HG02759 (cell line): ENCODE results near the gene ANXA8L1.
A peak's percentile ranks its signal among the peaks of the same experiment; 100 is the strongest.
"Not testable (repeated sequence)": the region's sequence is repeated elsewhere in the genome, so short reads cannot be mapped to it uniquely, and the experiment has no call there.

Experiments used
- ATAC-seq: cut with Tn5 transposase; IDR thresholded peaks from one replicate; pipeline ENCODE4 v1.9.1; 2021; ENCODE audit warnings: mild to moderate bottlenecking, moderate library complexity; ENCODE audit not compliant: unreplicated experiment

Gene ANXA8L1

GRCh38 chr10:46375406-46375805 lies at the start of gene ANXA8L1:
ANXA8L1 (plus strand) TSS chr10:46375776; CDS start chr10:46375852, 76 bp downstream.
- ATAC-seq, result not testable (repeated sequence)

- ATAC-seq, result no peak
Measured at GRCh38 chr10:46326066-46326465, 49.5 kb upstream of the ANXA8L1 start.

DNA sequence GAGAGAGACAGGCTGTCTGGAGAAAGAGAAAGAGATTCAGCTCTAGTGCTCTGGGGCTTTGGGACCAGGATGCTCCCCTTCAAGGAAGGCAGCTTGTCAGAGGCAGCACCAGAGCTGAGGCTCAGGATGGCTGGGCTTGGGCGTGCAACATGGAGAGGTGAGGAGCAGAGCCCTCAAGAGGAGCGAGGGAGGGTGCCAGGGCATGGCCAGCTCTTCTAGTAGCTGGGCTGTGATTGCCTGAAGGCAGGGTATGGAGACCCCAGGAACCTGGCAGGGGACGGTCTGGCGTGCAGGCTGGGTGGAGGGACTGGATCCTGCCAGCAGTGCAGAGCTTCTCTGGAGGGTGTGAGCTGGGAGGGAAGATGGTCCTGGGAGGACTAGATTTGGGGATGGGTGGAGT lies 48.6 kb upstream of the ANXA8L1 start:
- no peak for ATAC-seq

DNA sequence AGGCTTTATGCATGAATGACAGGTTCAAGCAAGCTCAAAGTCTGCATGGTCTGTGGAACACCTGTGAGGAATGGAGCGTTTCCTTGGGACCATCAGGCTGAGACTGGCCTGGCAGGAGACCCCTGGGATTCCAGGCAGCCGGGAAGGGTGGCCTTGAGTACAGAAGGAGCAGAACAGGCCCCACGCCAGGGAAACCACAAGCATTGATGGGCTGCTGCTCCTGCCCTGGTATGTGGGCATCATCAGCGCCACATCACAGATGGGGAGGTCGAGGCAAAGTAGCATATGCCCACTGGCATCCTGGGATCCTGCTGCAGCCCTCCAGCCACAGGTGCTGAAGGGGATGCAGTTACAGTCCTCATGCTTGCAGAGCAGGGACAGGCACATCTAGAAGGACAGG lies 47.9 kb upstream of the ANXA8L1 start:
- no peak for ATAC-seq

DNA sequence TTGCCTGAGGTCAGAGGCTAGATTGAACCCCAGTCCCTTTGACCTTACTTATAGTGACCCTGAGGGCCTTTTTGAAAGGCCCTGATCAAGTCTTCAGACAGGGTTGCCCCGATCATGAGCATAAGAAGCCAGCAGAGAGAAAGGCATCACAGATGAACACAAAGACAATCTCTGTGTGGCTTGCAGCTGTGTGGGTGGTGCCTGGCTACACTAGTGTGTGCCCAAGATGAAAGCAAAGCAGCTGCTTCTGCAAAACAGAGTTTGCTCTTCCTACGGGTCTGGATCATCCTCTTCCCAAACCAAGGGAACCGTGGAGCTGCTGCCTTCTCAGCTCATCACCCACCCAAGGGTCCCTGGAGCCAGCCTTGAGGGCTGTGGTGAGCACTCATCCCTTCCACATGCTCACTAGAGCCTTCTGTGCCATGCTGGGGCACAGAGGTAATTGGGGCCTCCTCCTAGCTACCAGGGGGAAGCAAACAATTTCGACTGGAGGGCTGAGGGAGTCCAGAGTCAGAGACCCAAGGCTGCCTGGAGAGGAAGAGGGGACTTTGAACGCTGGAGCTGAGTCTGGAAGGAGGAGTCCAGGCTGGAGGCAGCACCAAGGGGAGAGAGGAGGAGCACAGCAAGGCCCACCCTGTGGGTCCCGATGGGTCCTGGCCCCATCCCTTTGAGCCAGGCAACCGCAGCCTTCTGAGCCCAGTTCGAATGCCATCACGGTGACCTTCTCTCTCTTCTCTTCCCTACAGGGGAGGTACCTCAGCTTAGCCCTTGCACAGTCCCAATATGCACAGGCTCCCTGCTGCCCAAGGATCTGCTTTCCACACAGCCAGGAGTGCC lies 46.5 kb upstream of the ANXA8L1 start:
- no peak for ATAC-seq

DNA sequence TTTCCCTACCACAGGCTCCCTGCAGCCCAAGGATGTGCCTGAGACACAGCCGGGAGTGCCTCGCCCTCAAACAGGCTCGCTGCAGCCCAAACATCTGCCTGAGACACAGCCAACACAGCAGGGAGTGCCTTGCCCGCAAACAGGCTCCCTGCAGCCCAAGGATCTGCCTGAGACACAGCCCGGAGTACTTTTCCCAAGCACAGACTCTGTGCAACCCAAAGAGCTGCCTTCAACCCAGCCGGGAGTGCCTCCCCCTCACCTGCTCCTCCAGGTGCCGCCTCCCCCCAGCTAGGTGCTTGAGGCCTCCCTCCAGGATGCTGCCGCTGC lies 45.9 kb upstream of the ANXA8L1 start:
- no peak for ATAC-seq

- ATAC-seq, result no peak
Measured at GRCh38 chr10:46330894-46331293, 44.7 kb upstream of the ANXA8L1 start.

DNA sequence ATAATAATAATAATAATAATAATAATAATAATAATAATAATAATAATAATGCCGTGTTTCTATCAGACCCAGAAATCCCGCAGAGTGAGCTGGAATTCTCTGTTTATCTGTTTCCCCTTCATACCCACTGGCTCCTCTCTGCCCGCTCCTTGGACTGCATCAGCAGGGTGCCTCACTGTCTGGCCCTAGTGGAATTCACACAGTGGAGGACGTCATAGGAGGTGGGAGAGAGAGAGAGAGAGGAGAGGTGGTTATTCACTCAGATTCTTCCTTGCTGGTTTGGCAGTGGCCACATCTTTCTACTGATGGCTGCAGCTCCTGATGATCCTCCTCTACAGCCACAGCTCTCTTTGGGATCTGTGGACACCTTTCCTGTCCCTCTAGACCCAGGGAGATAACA lies 10.1 kb upstream of the ANXA8L1 start:
- not testable (repeated sequence) for ATAC-seq

GRCh38 chr10:46367209-46367608 lies 8.4 kb upstream of the ANXA8L1 start:
- ATAC-seq, result not testable (repeated sequence)

DNA sequence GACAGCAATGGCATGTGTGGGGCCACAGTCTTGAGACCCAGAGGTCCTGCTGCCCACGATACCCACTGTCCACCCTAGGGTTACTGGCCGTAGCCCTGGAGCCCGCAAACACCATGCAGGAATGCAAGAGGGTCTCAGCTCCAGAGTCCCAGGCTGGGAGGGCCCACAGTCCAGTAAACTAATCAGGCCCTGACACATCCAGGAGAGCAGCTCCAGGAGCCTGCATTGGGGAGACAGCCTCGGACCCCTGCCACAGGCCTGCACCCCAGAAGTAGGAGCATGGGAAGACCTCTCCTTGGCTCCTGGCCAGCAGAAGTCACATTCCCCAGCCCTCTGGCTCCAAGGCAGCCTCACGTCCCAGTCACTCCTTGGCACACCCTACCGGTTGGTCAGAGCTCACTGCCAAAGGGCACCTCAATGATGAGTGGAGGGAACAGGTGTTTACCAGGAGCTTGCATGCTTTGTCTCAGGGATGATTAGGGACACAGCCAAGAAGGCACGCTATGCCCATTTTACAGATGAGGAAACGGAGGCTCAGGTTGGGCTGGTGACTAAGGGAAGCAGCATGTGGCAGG lies 7.8 kb upstream of the ANXA8L1 start:
- not testable (repeated sequence) for ATAC-seq

DNA sequence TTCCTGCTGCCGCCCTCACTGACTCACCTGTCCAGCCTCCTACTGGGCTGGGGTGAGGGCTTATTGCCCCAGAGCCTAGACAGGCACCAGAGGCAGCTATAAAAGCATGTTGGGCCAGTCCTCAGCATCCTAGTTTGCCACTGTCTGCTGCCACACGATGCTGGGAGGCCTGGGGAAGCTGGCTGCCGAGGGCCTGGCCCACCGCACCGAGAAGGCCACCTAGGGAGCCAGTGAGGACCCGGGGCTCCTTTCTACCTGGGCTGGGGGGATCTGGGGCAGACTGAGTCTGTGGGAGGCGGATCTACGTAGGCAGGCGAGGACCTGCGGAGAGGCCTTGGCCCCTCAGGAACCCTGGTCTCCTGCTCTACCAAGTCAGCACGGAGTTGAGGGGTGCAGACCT lies 6.6 kb upstream of the ANXA8L1 start:
- not testable (repeated sequence) for ATAC-seq

GRCh38 chr10:46374410-46374809 lies 1.2 kb upstream of the ANXA8L1 start:
- not testable (repeated sequence) for ATAC-seq

DNA sequence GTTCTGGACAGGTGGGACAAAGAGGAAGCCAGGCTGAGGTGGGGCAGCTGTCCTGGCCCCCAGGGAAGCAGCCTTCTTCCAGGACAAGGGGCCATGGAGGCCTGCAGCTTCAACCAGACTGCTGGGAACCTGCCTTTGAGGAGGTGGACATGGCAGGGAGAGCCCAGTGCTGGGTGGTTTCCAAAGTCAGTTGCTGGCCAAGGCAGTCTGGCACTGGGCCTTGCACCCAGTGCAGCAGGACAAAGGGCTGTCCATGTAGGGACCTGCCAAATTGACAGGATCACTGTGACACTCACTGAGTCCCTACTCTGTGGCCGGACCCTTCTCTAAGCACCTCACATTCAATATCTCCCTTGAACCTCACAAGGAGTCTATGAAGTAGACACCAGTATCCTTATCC lies 1.4 kb downstream of the ANXA8L1 start:
- ATAC-seq, result not testable (repeated sequence)

DNA sequence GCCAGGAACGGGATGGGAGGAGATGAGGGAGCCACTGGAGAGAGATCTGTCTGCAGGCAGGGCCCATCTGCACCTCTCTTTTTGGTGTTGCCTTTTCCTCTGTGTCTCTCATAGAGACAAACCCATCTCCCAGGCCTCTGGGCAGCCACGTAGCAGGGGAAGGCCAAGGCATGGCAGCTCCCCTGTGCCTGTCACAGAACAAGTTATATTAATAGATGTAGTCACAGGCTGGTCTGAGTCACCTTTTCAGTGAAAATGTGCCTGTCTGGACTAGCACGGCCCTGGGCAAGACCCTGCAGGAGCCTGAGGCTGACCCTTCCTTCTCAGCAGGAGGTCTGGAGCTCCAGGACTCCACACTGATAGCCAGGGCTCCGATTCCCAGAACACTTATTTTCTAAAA lies 2.1 kb downstream of the ANXA8L1 start:
- ATAC-seq, result not testable (repeated sequence)

- ATAC-seq, result not testable (repeated sequence)
Measured at GRCh38 chr10:46378108-46378507, 2.5 kb downstream of the ANXA8L1 start.

DNA sequence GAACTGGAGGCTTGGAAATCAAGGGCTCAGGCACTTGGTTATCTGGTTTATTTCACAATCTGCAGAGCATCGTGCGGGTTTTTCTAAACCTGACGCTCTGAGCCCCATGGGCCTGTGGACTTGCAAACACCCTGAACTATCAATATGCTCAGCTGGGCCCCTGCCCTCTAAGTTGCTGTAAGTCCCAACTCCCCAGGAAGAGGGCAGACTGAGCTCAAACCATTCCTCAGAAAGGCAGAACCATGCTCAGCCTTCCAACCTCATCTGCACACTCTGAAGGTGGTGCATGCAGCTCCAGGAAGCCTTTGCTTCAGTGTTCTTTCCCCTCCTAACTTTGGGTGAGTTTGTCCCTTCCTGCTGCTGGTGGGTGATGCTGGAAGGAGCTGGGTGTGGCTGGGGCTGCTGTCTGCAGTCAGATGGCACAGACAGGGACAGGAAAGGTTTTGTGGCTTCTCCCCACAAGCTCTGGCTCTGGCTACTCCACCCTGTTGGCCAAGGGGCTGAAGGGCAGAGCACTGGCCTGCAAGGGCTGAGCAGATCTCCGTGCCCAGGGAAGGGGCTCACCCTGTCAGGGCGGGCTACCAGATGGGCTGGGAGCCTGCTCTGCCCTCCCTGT lies 3.8 kb downstream of the ANXA8L1 start:
- not testable (repeated sequence) for ATAC-seq

- ATAC-seq, result not testable (repeated sequence)
Measured at GRCh38 chr10:46385858-46386257, 10.3 kb downstream of the ANXA8L1 start.

DNA sequence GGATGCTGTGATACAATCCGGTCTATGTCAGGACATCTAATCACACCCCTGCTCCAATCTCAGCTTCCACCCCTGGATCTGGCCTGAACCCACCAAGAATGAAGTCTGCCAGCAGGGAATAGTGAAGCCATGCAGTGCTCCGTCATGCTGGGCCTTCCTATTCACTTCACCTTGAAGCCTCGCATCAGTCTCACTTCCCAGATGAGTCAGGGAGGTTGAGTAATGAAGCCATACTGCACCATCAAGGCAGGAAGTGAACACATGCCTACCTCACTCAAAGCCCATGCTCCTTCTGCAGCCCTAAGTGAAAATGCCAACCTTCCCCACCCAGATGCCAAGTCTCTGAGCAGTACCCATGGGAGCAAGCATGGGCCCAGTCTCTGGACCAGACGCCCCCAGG lies 11.1 kb downstream of the ANXA8L1 start:
- peak; percentile 73 for ATAC-seq

DNA sequence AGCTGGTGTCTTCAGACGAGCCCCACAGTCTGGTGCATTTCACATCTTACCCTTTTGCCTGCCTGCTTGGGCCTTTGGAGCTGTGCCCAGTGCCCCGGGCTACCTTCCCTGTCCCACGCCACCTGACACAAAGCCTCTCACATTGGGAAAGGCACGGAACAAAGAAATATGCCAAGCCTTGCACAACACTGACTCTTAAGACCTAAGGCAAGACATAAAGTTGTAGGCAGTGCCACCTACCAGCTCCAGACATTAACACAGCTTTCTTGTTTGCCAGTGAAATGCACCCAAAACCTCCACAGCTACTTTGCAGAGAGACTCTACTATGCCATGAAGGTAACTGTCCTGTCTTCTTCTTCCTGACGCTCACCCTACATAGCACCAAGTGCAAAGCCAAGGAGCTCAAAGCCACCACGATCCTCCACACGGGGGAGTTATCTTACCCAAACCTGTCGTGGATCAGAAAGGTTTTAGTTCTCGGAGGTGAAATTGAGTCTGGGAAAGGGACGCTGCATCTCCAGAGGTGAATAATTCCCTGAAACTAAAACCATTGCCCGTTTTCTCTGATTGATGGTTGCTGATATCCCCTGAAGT lies 11.8 kb downstream of the ANXA8L1 start:
- not testable (repeated sequence) for ATAC-seq

GRCh38 chr10:46391422-46391821 lies 15.8 kb downstream of the ANXA8L1 start:
- not testable (repeated sequence) for ATAC-seq

GRCh38 chr10:46396441-46397279 lies 21.1 kb downstream of the ANXA8L1 start:
- not testable (repeated sequence) for ATAC-seq
